Pulmonary artery endothelial cell (primary cell): ENCODE results near the gene MAPK4. TPM values are rescaled to one million over a fixed set of nuclear protein-coding genes. Genes with fewer than 3 reads are reported as not detected.

Source experiments
- DNase-seq: peaks from one replicate; pipeline ENCODE4 v3.0.0-alpha.2; 2011; ENCODE audit warnings: low read depth, low spot score
- total RNA-seq: library from RNA; depleted of rRNA; stranded (reverse); fragments of >200 nt; gene quantifications from 2 replicates; pipeline ENCODE4 v1.2.3, GENCODE V29; 2014

Gene MAPK4
- total RNA-seq, 1 donor from 2014 or later, result not detected

DNA sequence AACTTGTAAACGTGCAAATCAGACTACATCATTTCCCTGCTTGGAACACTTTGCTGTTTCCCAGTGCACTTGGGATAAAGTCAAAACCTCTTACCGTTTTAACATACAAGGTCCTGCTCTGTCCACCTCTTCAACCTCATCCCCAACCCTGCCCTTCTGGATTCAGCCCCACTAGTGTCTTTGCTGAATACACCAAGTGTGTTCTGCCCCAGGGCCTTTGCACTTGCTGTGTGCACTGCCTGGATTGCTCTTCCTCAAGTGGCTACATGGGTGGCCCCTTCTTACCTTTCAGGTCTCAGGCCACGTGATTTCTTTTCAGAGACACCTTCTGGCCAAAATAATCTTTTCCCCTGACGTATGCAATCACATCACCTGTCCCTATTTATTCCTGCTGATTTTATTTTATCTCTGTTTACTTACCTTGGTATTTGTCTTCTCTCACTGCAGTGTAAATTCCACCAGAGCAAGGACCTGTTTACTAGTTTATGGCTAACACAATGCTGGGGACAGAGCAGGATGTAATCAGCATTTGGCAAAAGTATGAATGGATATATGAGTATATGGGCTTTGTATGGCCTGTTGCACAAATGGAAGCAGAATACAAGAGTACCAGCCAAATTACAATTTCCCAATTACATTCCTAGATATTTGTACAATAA is 63.9 kb downstream of the MAPK4 start:
- DNase-seq, result no peak

DNA sequence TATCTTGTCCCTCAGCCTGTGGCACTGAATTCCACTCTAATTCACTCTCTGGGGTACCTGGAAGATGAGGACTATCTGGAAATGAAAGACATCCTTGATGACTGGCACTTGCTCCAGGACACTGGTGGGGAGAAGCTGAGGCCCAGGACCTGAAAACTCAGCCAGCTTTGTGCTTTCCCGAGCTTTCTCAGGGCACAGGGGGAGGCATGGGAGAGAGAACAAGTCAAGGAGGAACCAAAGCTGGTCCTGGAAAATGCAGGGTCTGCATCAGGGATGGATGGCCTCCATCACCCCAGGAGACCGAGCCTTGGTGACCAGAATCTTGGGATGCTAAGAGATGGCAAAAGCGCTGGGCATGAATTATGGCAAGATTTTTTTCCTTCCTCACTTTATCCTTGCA is 65.1 kb downstream of the MAPK4 start:
- DNase-seq, result no peak

DNA sequence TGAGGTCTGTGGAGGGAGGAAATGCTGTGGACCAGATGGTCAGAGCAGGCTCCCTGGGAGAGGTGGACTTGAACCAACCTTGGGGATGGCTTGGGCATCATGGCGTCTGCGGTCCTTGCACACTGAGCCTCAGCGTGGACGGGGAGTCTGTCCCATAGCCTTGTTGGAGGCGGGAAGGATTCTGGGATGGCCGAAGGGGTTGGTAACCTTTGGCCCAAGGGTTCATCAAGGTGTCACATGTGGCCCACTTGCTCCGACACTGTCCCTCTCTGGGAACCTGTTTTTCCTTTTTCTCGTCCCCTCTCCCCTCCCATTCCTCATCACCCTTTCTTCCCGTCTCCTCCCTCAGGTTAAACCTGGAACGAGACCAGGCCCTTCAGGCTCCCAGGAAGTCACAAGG is 66.4 kb downstream of the MAPK4 start:
- no peak for DNase-seq

DNA sequence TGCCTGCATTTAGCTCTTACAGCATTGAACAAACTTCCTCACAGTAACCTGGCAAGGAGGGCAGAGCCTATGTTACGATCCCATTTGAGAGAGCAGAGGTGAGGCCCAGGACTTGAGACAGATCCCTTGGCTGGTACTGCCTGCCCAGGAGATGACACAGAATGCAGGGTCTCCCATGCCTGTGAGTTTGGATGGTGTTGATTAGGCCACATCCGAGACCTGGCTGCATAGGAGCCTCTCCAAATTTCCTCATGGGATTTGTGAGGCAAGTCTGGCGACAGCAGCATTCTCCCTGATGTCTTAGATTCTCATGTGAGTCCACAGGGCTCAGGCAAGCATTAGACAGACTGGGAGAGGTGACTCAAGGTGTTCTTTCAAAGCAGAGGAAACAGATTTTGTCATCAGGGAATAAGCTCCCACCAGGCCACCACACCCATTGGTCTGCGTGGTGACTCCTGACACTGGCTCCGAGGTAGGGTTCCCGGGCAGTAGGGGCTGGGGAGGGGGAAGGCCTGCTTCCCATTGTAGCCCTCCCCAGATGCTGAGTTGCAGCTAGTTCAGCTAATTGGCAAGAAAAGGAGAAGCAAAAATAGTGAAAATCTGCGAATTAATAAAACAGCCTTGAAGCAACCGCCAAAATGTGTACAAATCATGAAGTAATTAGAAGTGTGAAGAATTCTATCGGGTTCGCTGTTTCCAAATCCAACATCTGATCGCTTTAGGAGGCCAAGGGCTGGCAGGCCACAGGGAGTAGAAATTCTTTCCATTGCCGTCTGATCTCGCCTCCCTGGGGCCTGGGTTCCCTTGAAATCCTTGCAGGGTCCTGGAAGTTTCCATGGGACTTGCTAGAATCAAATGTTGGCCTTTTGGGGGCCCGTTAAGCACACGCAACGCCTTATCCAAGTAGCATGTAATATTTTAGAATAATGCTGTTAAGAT is 68.0 kb downstream of the MAPK4 start:
- no peak for DNase-seq

DNA sequence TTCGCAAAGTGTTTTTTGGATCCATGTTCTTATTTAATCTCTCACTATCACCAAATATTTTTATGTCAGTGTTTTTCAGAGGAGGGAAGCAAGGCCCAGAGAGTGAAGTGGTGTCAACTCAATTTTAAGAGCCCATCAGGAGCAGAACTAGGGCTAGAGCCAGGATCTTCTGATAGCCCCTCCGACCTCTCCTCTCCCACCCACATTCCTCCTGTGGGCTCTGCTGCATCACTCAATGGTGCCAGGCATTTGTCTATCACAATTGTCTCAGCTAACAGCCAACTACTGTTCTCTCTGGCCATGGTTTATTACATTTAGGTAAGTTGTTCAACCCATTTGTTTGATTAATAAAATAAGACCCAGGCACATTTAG is 68.6 kb downstream of the MAPK4 start:
- DNase-seq, result no peak

DNA sequence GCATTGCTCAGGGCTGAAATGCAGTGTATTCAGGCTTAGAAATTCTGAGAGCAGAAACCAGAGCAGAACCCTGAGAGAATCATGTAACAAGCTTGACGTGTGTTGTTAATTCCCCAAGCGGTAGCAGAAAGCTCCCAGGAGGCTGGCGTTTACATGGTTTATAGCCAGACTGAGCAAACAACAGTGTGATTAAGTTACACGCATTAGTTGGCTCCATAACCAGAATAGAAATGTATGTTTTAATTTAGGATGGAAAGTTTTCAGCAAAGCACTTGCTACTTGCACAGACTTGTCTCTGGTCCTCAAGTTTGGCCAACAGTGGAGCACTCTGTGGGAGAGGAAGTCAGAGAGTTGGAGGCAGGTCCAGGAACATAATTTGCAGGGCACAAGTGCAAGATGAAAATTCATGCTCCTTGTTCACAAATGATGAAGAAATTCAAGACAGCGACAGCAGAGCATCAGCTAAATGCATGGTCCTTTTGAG is 69.3 kb downstream of the MAPK4 start:
- DNase-seq, result no peak

DNA sequence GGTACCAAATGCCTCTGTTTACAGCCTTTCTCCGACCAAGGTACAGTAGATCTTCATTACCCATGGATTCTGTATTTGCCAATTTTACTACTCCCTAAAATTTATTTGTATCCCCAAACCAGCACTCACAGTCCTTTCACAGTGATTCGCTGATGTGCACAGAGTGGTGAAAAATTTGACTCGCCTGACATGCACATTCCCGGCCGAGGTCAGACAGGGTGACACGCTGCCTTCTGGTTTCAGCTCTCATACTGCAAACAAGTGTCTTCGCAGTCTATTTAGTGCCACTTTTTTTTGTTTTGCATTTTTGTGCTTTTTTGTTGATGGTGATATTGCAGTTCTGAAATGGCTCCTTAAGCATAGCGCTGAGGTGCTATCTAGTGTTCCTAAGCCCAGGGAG is 71.0 kb downstream of the MAPK4 start:
- DNase-seq, result no peak

DNA sequence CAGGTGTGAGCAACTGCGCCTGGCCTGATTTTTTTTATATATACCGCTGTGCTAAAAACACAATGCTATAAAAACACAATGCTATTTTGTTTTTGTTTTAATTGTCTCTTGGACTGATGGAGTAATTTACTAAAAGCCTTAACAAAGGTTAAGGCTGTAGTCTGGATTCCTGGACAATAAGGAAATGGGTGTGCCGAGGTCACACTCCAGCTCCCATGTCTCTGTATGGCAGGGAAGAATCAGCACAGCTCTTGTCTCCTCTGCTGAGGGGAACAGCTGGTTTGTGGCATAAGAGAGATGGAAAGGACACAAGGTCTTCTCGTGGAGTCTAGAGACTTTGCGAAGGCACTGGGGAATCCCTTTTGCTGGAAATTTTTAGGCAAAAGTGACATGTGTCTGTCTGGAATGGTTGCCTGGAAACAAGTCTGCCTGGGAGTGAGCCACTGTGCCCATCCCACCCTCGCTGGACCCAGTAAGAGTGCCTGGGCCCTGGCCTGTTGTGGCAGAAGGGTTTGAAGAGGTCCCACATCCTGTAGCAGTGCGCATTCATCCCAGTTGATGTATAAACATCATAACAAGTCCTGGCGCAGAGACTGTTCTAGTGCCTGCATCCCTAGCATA is 73.1 kb downstream of the MAPK4 start:
- no peak for DNase-seq

DNA sequence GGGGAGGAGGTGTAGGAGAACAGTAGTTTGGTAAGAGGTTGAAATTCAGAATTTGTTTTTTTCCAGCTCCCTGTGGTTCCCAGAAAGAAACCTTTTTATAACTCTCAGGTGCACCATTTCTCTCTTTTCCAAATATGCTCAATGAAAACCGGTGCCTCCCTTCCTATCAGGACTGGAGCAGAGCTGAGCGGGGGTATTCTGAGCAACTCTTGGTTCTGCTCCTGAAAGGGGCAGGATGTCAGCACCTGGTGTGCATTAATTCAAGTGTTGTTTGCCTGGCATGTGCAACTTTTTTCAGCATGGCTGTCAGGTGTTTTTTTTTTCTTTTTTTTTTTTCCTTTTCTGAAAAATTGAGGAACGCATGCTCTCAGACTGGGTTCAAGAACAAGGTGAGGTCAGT is 74.1 kb downstream of the MAPK4 start:
- DNase-seq, result no peak

DNA sequence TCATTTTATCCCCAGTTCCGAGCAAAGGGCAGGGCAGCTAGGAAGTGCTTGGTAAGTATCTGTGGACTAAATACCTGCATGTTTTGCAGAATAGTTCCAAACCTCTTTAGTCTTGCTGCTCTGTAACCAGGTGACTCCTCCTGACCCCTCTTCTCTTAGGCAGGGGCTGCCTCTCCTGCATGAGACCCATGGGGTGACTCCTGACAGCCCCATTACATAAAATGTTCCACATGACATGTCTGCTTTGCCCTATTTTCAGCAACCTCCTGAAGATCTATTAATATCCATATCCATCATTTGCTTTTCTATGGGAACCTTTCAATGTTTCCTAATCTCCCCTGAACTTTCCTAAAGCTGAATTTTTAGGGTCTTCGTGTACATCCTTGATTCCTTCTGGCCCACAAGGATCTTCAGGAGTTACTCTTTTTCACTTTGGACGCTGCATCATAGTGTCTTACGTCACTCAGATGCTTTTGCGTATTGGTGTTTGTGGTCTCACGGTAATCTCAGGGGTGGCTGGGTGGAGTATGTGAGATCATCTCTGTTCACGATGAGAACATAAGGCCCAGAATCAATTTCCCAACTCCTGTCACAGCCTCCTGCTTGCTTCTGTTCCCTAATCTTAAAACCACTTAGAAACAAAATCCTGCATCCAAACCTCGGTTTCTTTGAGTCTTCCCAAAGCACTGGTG is 76.6 kb downstream of the MAPK4 start:
- no peak for DNase-seq

DNA sequence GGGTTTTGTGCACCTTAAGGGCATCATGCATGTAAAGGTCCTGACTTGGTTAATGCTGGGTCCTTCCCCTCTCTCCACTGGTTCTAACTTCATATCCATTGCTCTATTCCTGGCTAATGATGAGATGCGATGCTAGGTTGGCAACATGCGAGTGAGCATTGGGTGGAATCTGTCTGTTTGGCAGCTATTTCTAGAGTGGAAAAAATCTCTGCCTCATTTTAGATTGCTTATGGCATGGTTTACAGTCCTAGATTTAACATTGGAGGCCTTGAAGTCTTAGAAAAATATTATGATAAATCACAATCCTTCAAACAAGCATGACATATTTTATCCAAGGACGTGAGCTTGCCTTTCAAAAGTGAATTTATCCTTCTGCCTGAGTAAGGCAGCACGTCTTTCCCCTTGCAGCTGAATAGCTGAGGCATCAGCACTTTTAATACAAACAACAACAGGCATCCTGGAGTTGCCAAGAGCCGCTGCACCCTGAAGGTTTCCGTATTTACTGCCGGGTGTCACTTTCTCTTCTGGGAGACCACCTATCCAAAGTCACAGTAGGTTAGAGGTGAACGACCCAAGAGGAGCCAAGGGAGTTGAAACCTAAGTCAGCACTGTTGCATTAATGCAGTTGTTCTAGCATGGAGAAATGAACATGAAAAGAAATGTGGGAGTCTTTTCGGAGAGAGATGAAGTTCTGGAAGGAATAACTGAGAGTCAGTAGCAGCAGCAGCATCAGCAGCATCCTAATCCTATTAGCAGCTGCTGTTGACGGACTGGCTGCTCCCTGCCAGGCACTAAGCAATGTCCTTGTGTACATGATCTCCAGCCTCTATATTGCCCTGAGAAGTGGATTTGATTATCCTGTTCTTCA is 78.4 kb downstream of the MAPK4 start:
- DNase-seq, result no peak

DNA sequence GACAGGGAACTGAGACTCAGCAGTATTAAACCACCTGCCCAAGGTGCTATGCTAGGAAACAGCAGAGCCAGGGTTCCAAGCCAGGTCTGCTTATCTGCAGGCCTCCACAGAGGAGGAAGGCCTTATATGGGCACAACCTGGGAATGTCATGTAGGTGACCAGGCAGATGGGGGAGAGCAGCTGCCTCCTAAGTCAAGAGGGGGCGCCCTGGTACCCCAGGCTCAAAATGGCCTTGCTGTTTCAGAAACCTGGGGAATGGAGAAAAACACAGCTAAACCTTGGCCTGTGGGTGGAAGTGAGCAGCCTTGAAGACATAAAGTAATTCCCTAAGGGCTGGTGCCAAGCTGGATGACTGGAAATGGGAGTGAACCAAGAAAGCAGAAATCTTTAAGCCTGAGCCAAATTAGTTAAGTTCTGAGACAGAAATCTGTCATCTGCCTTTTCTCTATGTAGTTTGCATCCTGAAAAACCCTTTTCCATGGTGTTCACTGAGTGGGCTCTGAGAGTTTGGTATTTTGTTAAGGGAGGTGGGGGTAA is 79.1 kb downstream of the MAPK4 start:
- DNase-seq, result no peak

DNA sequence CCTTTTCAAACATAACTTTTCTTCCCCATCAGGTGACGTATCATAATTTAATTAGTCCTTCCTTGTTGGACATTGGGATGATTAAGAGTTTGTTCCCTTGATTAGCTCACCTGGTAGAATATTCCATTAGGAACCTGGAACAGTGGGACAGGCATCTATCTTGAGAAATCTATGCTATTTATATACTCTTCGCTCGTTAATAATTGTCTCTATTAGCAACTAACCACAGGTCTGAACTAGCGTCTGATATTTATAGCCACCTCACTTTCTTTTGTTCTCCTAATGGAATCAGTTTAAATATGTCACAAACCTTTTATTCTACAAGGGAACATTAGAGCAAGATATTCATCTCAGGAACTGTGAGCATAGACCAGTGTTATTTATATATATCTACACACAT is 79.8 kb downstream of the MAPK4 start:
- DNase-seq, result no peak

DNA sequence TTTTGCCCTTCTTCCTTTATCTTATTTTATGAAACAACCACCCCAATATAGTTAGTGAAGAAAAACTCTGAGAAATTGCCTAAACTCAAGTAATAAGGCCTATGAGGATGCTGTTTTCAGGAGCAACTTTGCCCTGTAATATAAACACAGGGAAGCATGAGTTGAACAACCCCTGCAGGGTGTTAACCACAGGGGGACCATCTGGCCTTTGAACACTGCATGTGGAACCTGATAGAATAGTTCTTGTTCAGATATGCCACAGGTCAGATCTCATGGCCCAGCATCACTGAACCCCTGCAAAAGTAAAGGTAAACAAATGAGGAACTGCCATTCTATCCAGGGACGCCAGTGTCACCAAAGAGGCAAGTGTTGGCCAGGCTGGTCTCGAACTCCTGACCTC is 82.6 kb downstream of the MAPK4 start:
- DNase-seq, result no peak

DNA sequence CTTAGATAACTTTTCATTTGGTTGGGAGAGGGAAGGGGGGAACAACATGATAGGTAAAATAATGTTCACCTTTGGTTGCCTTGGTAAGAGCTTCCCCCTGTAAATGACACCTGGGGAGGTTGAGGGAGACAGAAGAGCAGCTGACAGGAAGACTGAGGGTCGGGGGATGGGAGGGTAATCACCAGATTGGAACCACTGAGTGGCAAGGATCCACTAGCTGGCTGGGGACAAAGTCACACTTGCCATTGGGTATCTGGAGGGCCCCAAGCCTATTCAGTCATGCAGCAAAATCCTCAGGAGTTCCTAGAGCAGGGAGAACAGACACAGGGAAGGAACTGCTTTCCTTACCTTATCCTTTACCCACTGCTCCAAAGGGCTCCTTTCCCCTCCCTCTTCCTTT is 84.3 kb downstream of the MAPK4 start:
- no peak for DNase-seq

DNA sequence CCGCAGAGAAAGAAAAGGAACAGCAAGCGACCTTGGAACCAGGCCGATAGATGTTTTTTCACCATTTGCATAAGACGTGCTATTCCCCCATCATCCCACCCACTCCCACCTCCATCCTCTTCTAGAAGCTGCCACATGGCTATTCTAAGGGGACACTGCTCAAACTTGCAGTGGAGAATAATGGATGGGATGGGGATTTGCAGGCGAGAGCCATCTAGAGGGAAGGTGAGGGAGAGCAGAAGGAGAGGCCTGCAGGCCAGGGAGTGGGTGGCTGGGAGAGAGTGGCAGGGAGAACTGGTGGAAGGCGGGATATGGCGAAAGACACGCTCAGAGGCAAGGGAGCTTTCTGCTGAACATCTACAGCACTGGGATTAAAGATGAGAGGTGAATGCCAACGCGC is 84.9 kb downstream of the MAPK4 start:
- DNase-seq, result no peak

DNA sequence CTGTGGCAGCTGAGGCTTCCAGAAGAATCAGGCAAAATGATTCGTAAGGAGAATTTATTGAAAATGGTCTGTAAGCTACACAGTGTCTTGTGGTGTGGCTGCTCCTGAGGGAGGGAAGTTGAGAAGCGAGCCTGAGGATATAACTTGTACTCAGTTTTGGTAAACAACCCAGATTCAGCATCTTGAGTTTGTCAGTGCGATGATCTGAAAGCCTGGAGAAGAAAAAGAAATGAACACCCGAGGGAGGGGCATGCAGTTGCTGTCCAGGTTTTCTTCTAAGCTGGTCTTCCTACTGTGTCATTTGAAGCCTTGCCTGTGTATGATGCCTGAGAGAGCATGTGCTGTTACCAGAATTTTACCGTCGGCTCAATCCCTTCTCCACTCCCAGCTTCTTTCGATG is 87.3 kb downstream of the MAPK4 start:
- DNase-seq, result no peak

DNA sequence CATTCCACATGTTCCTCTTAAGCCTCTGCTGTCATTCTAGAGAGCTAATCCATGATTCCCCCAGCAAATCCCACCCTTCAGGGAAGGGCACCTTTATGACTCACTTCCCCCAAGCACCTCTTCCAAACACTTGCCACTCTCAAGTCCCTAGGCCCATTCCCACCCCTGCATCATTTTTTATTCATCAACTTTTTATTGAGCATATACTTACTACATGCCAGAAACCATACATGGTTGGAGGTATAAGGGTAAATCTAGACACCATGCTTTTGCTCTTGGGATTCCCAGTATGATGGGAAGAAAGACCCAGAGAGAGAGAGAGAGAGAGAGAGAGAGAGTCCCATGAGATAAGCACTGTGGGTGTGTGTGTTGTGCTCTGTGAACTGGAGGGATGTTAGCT is 87.9 kb downstream of the MAPK4 start:
- DNase-seq, result no peak

DNA sequence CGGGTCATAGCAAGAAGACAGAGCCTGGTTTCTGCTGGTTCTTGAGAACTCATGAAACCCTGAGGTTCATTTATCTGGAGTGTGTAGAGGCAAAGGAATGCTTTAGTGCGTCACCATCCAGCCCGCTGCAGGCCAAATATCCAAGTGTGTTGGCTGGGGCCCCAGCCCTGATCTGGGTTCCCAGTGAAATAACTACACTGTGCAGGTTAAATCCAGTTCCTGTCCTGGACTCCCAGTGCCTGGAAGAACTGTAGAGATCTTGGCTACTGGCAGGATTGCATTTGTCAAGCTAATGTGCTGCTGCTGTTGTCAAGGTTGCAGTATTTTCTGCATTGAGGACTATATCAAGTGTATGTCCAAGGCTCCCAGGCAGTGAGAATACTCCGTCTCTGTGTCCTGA is 89.9 kb downstream of the MAPK4 start:
- no peak for DNase-seq

DNA sequence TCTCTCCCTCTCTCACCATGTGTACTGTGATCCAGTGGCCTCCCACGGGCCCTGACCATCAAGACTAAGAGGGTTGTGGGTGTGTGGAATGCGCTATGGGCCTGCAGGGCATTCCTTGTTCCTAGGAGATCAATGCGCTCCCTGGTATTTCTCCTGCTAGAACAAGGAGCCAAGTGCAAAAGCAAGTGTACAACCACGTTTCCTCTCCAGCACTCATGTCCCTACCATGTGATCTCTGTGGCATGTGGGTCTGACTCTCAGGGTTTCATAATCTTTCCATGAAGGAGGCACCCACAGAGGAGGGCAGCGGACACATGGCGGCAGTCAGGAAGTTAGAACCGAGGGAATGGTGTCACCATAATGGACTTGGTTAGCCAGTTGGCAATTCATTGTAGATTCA is 91.4 kb downstream of the MAPK4 start:
- DNase-seq, result no peak
